Activated CD8-positive, alpha-beta memory T cell treated with anti-CD3 and anti-CD28 coated beads for 36 hours (primary cell): Measurements from ENCODE around the gene ARHGAP27. TPM values are rescaled to one million over a fixed set of nuclear protein-coding genes. Genes with fewer than 3 reads are reported as not detected.

ENCODE experiments used
- CTCF ChIA-PET: fragments of 350-600 bp; sonication (Branson Sonifier 250); formaldehyde crosslinking; loops from one replicate; lab custom pipeline; 2021; ENCODE audit warnings: antibody characterized with exemption; lab: Charles Lee
- POLR2A ChIA-PET: fragments of 350-600 bp; sonication (Branson Sonifier 250); formaldehyde crosslinking; loops from one replicate; lab custom pipeline; 2021; ENCODE audit warnings: antibody characterized with exemption; lab: Charles Lee
- total RNA-seq, 2 experiments: library from RNA; stranded (reverse); gene quantifications; one replicate each; pipeline ENCODE4 v1.2.3, GENCODE V29; 2021

Gene ARHGAP27
- total RNA-seq, 2 experiments from 2014 or later = 35.9 to 41.3 TPM

DNA sequence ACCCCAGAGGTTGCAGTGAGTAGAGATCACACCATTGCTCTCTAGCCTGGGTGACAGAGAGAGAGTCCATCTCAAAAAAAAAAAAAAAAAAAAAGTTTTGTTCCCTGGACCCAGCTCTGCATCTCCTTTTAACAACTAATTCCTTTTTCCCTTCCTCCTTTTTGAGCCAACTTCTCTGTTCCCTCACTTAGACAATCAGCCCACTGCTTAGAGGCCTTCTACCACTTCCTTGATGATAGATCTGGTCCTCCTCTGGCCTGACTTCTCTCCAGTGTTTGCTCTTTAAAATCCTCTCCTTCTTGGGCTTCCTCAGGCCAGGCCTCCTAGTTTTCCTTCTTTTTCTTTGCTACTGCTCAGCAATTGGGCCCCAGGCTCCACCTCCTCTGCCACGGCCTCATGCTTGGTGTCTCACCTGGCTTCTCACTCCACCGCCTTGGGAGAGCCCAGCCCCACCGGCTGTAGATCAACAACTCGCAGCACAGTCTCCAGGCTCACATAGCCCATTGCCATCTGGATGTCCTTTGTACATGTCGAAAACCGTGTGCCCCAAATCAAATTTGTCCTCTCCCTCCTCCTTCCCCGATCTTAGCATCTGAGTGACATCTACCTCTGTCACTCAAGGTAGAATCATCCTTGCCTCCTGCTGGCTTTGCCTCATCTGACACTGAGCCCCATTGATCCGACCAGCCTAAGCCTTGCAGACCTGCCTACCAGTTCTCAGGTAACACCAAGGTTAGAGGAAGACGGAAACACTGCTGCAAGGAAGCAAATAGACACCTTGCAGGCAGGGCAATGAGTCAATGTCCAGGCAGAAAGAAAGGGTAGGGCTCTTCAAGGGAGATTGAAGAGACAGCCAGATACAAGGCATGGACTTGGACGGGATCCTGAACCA lies 17.4 kb downstream of the ARHGAP27 start:
- CTCF ChIA-PET = interaction anchor here (0.7 kb wide), 1 partner anchor 423 kb away, joined by 3 read pairs; no protein-coding TSS in a partner anchor

DNA sequence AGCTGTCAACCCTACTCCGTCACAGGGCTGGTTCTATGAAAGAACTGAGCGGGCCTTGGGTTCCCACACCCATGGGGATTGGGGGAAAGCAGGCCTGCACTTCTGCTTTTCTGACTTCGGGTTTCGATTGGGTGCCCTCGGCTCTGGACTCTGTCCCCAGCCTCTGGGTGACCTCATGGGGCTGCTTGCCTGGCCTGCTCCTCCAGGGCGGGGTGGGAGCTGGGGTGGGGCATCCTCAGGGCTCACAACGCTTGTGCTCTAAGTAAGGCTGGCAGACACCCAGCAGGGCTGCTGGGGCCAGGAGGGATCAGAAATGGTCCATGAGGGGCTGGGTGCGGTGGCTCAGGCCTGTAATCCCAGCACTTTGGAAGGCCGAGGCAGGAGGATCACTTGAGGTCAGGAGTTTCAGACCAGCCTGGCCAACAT lies 19.2 kb downstream of the ARHGAP27 start:
- CTCF ChIA-PET = interaction anchor here (1.4 kb wide), 1 partner anchor 14 kb away, joined by 3 read pairs; no protein-coding TSS in a partner anchor
- POLR2A ChIA-PET = interaction anchor here (0.5 kb wide), 1 partner anchor 304 kb away, joined by 3 read pairs; no protein-coding TSS in a partner anchor

More for the DNA sequence above, 17.4 kb downstream of the ARHGAP27 start:
- POLR2A ChIA-PET = no interaction called here

DNA sequence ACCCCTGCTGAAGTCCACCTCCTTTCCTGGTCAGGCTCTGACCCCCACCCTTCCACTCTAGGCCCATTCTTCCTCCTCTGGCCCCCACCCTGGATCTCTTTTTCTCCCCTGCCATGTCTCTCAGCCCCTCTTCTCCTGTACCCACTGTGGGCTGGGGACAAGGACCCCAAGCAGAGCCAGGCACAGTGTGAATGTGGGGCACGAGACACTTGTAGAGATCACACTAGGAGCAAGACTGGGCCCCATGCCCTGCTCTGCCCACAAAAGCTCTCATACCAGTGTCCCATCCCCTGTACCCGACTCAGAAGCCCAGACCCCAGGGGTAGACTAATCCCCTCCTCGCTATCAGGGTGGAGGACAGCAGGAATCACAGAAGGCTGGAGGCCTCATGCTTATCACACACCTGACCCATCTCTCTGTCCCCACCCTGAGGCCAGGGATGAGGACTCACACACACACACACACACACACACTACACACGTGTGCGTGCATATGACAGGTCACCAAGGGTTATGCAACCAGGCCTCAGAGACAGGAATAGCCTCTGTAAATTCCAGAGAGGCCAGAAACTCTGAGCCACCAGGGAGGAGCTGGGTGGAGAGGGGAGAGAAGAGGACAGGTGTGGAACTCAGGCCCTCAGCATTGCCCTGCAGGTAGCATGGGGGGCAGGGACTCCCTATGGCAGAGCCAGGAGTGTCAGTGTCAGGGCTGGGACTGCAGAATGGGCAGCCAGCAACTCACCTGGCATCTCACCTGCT lies 21.1 kb downstream of the ARHGAP27 start:
- CTCF ChIA-PET = no interaction called here
- POLR2A ChIA-PET = no interaction called here

DNA sequence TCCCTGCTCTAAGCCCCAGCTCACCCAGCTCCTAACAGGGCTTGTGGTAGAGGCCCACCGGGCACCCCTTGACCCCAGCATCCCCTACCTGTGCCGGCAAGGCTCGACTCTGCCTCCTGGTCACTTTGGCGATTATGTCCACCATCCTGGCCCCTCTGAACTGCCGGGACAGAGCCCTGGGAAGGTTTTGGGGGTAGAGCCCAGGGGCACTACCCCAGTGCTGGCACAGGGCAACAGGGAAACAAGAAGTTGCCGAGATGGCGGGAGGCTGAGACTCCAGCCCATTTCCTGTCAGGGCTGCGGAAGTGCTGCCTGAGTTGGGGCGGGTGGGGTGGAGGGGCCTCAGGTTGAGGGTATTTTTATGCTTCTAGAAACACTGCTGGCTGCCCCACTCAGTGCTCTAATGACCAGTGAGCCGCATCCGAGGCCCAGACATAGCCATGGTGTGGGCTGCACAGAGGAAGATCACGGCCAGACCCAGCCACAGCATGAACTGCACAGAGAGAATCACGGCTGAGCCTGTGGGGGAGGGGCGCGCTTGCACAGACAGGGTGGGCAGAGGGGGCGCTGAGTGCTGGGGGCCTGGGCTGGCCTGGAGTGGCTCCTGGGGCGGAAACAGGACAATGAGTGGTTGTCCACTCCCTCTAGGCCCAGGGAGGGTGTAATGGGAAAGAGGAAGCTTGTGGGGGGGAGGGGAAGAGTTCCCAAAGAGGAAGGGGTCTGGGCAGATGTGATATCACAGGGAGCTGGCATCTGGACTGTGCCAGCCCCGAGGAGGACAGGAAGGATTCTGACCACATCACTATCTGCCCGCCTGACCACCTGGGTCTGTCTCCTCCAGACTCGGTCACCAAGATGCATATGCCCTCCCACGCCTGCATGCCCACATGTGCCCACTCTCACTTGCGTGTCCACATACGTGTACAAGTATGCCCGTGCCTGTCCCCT lies 22.3 kb downstream of the ARHGAP27 start:
- ChIA-PET POLR2A (interaction anchor here (0.9 kb wide), 1 partner anchor 18 kb away, joined by 4 read pairs; no protein-coding TSS in a partner anchor), CTCF (interaction anchor here (0.7 kb wide), 1 partner anchor 135 kb away, joined by 4 read pairs; no protein-coding TSS in a partner anchor)

DNA sequence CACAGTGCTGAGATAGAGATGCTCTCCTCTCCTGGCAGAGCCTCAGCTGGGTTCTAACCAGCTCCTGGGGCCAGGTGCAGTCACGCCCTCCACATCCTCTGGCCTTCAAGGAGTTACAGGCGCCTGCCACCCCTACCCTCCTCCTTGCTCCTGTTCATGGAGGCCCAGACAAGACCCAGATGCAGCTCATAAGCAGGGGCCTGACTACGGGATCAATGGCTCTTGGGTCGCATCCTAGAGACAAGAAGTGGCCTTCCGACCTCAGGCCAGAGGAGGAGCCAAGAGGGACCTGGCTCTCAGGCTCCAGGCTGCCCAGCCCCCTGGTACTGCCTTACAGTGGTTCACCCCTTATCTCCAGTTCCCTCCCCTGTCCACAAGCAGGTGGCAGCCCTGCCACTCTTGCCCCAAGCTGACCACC lies 23.0 kb downstream of the ARHGAP27 start:
- ChIA-PET POLR2A (interaction anchor here (0.5 to 0.9 kb wide), 2 partner anchors 17 to 262 kb away, joined by 4 to 7 read pairs; partner anchors contain the start of gene HEXIM1), CTCF (interaction anchor here (0.7 to 1.4 kb wide), 2 partner anchors 19 to 134 kb away, joined by 4 to 7 read pairs; no protein-coding TSS in a partner anchor)

DNA sequence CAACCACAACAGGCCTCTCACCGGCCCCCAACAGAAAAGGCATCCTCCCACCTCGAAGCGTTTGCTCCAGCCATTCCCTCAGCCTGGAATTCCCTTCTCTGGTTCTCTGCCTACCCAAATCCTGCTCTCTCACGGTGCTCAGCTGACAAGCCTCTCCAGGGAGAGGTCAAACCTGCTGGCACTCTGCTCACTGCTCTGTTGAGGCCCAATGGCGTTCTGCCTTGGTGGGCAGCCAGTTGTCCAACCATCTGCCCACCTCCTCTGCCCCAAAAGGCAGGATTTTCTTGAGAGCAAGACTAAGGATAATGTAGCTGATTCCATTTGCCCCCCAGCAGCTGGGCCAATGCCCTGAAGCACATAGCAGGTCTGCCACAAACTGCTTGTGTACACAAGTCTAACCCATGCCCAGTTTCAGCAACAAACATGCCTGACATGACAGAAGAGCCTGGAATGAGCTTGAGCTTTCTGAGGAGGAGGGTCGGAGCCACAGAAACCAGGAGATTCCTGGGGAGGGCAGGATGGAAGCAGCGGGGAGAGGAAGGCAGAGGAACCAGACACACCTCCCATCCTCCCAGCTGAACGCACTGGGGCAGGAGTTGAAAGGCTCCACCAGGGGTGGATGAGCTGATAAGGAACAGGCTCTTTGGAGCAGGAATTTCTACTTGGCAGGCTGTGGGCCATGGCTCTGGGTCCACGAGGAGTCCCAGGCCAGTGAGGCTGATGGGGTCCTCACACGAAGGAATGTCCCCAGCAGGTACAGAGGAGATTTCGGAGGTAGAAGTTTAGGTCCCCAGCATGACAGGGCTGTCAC lies 23.9 kb downstream of the ARHGAP27 start:
- CTCF ChIA-PET = interaction anchor here (1.2 to 1.7 kb wide), 3 partner anchors 19 to 24 kb away, joined by 3 to 7 read pairs (median 3); no protein-coding TSS in a partner anchor
- POLR2A ChIA-PET = interaction anchor here (0.5 to 0.9 kb wide), 2 partner anchors 16 to 261 kb away, joined by 4 to 7 read pairs; partner anchors contain the start of gene HEXIM1

DNA sequence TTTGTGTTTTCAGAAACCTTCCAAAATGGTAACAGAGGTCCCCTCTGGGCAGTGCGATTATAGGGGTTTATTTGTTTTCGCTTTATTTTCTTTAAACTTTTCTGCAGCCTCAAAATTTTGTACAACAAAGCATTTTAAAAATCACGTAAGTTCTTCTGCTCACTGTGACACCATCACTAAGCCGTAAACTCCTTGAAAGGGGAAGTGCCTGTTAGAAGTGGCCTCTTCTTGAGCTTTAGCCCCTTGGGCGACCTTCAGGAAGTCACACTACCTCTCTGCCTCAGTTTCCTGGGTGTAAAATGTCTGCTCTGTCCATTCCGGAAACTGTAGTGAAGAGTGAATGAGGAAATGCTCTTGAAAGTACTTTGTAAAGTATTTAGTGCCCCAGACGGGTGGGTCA lies 26.6 kb downstream of the ARHGAP27 start:
- POLR2A ChIA-PET = no interaction called here
- CTCF ChIA-PET = no interaction called here

DNA sequence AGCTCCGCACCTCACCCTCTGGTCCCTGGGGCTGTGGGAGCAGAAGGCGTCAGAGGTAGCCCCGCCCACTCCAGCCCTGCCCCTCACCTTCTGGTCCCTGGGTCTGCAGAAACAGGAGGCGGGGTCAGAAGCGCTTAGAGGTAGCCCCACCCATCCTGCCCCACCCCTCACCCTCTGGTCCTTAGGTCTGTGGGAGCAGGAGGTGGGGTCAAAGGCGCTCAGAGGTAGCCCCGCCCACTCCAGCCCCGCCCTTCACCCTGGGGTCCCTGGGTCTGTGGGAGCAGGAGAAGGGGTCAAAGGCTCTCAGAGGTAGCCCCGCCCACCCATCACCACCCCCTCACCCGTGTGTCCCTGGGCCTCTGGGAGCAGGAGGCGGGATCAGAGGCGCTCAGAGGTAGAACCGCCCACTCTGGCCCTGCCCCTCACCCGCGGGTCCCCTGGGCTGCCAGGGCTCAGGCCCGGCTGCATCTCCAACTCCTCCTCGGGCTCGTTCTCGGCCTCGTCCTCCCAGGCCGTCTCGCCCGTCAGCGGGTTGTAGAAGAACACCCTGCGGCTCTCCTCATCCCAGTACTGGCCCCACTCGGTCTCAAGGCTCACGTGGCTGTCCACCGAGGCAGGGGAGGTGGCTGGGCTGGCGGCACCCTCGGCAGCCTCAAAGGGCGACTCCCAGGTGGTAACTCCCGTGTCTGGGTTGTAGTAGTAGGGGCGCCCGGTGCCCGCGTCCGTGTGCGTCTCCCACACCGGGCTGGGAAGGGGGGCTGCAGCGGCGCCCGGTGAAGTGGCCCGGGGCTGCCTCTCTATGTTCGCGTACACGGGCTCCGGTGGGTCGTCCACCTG lies 27.2 kb downstream of the ARHGAP27 start:
- CTCF ChIA-PET = no interaction called here
- POLR2A ChIA-PET = no interaction called here

DNA sequence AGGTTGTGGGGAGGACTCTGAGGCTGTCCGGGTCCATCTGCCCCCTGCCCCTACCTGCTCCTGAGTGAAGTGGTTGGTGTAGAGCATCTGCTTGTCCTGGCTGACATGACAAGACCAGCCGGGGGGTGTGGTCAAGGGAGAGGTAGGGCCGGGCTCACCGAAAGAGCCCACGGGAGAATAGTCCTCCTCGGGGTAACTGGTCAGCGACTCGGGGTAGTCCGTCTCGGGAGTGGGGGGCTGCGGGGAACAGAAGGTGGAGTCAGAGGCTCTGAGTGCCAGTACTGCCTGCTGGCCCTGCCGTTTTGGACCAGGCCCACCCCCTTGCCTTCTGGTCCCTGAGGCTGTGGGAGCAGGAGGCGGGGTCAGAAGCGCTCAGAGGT lies 27.8 kb downstream of the ARHGAP27 start:
- POLR2A ChIA-PET = no interaction called here
- CTCF ChIA-PET = no interaction called here

DNA sequence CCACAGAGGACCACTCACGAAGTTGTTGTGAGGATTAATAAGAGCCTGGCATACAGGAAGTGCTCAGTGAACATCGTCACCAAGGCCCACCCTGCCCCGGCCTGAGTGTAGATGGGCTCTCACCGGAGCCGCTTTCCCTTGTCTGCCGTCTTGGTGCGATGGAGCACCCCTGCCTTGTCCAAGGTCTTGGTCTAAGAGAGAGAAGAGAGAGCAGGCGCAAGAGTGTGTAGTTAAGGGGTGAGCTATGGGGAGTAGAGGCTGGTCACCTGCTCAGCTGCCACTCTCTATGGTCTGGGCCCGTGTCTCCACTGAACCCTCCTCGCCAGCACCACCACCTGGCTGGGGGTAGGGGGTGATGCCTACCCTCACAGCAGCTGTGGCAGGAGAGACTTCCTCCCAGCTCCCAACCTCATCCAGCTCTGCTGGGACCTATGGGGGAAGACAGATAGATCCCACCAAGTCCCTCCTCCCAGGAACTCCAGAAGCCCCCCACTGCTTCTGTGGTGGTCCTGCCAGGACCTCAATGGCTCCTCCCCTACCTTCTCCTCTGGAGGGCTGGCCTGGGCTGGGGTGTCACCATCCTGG lies 28.7 kb downstream of the ARHGAP27 start:
- POLR2A ChIA-PET = no interaction called here
- CTCF ChIA-PET = no interaction called here

DNA sequence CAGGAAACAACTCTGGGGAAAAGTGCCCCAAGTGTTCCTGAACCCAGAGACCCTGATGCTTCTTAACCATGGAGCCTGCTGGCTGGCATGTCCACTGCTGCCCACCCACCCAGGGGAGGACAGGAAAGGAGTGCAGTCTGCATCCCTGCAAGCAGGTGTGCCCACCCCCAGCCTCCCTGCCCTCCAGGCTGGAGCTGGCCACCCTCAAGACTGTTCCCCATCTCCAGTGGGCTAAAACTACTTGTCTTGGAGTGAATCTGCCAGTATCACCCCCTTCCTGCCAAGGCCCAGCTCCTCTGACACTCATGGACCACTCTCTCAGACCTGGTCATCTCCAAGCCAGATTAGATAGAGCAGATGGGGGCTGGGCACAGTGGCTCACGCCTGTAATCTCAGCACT lies 29.8 kb downstream of the ARHGAP27 start:
- ChIA-PET CTCF (interaction anchor here (1.1 kb wide), 1 partner anchor 24 kb away, joined by 3 read pairs; no protein-coding TSS in a partner anchor), POLR2A (no interaction called here)

DNA sequence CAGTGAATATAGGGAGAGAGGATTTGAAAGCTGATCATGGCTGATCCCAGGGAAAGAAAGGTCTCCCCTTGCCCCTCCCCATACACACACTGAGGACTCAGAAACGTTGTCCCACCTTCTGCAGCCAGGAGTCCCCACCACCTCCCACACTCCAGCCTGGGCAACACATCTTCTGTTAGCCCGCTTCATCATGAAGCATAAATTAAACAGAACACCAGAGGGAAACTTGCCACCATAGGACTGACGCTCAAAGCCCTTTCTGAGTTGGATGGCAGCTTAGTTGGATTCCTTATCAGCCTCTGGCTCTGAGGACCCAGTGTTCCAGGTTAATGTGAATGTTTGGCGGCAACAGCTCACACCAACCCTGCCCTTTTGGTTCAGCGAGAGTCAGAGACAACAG lies 33.9 kb downstream of the ARHGAP27 start:
- ChIA-PET CTCF (interaction anchor here (0.8 kb wide), 1 partner anchor 13 kb away, joined by 3 read pairs; no protein-coding TSS in a partner anchor), POLR2A (no interaction called here)

DNA sequence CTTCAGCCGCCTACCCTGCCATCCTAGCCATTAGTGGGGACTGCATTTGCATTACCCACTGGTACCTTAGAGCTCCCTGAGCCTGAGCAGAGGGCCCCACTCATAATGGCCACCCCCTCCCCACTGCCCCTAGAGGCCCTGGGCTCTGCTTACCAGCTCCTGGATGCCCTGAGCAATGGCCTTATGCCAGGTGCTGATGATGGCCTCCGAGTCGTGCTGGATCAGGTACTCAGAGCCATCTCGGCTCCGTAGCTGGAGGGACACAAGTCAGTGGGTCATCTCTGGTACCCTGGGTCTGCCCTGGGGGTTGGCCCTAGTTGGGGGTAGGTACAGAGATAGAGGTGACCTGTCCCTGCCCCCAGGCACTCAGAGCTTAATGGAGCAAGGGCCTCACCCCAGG lies 34.9 kb downstream of the ARHGAP27 start:
- ChIA-PET POLR2A (no interaction called here), CTCF (interaction anchor here (0.9 kb wide), 1 partner anchor 25 kb away, joined by 3 read pairs; no protein-coding TSS in a partner anchor)

DNA sequence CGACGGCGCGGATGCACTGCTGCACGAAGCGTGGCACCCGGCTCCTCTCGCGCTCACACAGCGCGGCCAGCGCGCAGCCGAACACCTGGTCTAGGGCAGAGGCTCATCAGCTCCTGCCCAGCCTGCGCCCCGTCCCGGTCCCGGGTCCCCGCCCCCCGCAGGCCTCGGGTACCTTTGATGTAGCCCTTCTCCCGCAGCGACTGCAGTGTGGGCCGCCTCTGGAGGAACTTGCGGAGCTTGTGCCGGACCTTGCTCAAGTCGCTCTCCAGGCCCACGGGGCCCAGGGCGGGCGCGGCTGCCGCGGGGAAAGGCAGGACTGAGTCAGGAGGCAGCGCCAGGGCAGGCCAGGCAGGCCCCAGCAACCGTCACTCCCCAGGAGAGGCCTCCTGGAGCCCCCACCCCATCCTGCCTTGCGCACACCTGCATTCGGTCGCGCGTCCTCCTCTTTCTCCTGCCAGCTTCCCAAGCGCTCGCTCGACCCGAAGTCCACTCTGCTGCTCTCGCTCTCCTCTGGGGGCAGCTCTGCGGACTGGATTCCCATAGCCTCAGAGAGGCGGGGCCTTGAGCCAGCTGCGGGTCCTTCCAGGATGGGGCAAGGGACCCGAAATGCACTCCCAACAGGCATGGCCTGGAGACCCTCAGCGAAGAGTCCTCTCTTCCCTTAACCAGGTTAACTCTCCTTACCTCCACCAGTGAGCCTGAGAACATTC lies 36.0 kb downstream of the ARHGAP27 start:
- POLR2A ChIA-PET = no interaction called here
- CTCF ChIA-PET = no interaction called here

DNA sequence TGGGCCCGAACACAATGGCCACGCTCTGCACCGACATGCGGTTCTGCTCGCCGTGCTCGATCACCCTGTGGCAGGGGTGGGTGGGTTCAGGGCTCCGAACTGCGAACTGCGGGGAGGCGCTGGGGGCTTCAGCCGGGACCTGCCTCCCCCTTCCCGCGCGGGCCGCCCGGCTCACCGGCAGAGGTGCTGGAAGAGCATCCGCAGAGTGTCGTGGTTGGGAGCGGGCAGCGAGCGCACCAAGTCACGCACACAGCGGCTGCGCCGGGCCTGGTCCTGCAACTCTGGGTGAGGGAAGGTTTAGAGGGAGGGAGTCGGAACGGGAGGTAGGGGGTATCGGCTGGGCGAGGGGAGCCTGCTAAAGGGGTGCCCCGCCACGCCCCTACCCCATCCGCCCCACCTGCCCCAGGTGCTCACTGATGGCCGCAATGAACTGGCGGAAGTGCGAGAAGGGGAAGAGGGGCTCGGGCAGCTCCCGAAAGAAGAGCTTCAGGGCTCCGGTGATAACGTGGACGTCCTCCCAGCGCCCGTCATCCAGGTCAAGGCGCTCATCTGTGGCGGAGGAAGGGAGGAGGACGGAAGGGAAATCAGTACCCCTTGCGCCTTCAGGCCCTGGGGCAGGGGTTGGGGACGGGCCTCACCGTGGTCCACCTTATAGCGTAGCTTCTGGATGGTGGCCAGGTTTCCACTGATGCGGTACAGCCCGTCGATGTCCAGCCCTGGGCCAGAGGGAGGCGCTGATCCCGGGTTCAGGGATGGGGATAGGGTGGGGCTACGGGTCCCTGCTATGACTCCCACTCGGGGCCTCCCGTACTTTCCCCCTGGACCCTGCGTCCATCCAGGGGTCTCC lies 36.9 kb downstream of the ARHGAP27 start:
- ChIA-PET POLR2A (no interaction called here), CTCF (interaction anchor here (1.4 to 2.4 kb wide), 2 partner anchors 11 to 160 kb away, joined by 4 to 10 read pairs; no protein-coding TSS in a partner anchor)
